HG03097 (cell line): ENCODE data around the gene CCDC170.

ENCODE experiments used
- ATAC-seq: cut with Tn5 transposase; IDR thresholded peaks from one replicate; pipeline ENCODE4 v1.9.1; 2021; ENCODE audit not compliant: unreplicated experiment, low FRiP score

The CCDC170 gene

GRCh38 chr6:151609146-151609902, 115.5 kb downstream of the CCDC170 start:
- ATAC-seq = no peak

GRCh38 chr6:151610326-151610725, 116.5 kb downstream of the CCDC170 start:
- no peak for ATAC-seq

- no peak for ATAC-seq
These were observed 120.8 kb downstream of the CCDC170 start for GRCh38 chr6:151614630-151615029.

GRCh38 chr6:151616091-151616513, 122.3 kb downstream of the CCDC170 start:
- ATAC-seq = no peak

- ATAC-seq = no peak
These were observed 122.8 kb downstream of the CCDC170 start for GRCh38 chr6:151616600-151616999.

GRCh38 chr6:151617539-151617938, 123.7 kb downstream of the CCDC170 start:
- ATAC-seq = no peak

GRCh38 chr6:151618717-151619116, 124.9 kb downstream of the CCDC170 start:
- no peak for ATAC-seq

- no peak for ATAC-seq
These were observed 126.4 kb downstream of the CCDC170 start for GRCh38 chr6:151620179-151620578.

GRCh38 chr6:151624071-151624470, 130.3 kb downstream of the CCDC170 start:
- no peak for ATAC-seq

- ATAC-seq = no peak
These were observed 130.7 kb downstream of the CCDC170 start for GRCh38 chr6:151624481-151624880.

GRCh38 chr6:151624900-151625536, 131.2 kb downstream of the CCDC170 start:
- no peak for ATAC-seq

- no peak for ATAC-seq
These were observed 134.1 kb downstream of the CCDC170 start for GRCh38 chr6:151627689-151628444.

GRCh38 chr6:151629791-151630190, 136.0 kb downstream of the CCDC170 start:
- no peak for ATAC-seq

GRCh38 chr6:151630387-151630786, 136.6 kb downstream of the CCDC170 start:
- ATAC-seq = no peak

- no peak for ATAC-seq
These were observed 137.3 kb downstream of the CCDC170 start for GRCh38 chr6:151630991-151631655.

GRCh38 chr6:151632415-151632987, 138.7 kb downstream of the CCDC170 start:
- ATAC-seq = no peak

- ATAC-seq = no peak
These were observed 139.9 kb downstream of the CCDC170 start for GRCh38 chr6:151633526-151634335.

GRCh38 chr6:151634336-151634720, 140.5 kb downstream of the CCDC170 start:
- no peak for ATAC-seq

GRCh38 chr6:151635741-151636140, 141.9 kb downstream of the CCDC170 start:
- no peak for ATAC-seq

GRCh38 chr6:151637814-151638213, 144.0 kb downstream of the CCDC170 start:
- no peak for ATAC-seq
